Measurements from ENCODE around the gene TMEM212.
"Not testable (repeated sequence)": the region's sequence is repeated elsewhere in the genome, so short reads cannot be mapped to it uniquely, and the experiment has no call there.

TMEM212 gene

GRCh38 chr3:171813278-171813896, 29.8 kb upstream of the TMEM212 start:
- no peak for DNase-seq

GRCh38 chr3:171813897-171814460, 29.2 kb upstream of the TMEM212 start:
- no peak for DNase-seq

- DNase-seq = not testable (repeated sequence)
Observed at GRCh38 chr3:171814662-171815061, 28.5 kb upstream of the TMEM212 start.

GRCh38 chr3:171815973-171816595, 27.1 kb upstream of the TMEM212 start:
- DNase-seq = no peak

- no peak for DNase-seq
Observed at GRCh38 chr3:171817074-171817800, 25.9 kb upstream of the TMEM212 start.

- no peak for DNase-seq
Observed at GRCh38 chr3:171821044-171821443, 22.1 kb upstream of the TMEM212 start.

GRCh38 chr3:171821778-171822358, 21.3 kb upstream of the TMEM212 start:
- no peak for DNase-seq

GRCh38 chr3:171822431-171823106, 20.6 kb upstream of the TMEM212 start:
- no peak for DNase-seq

GRCh38 chr3:171824116-171824515, 19.0 kb upstream of the TMEM212 start:
- no peak for DNase-seq

- no peak for DNase-seq
Observed at GRCh38 chr3:171824824-171825221, 18.3 kb upstream of the TMEM212 start.

GRCh38 chr3:171825222-171825828, 17.8 kb upstream of the TMEM212 start:
- no peak for DNase-seq

- no peak for DNase-seq
Observed at GRCh38 chr3:171827385-171827784, 15.8 kb upstream of the TMEM212 start.

- no peak for DNase-seq
Observed at GRCh38 chr3:171827836-171828458, 15.2 kb upstream of the TMEM212 start.

GRCh38 chr3:171828902-171829770, 14.0 kb upstream of the TMEM212 start:
- no peak for DNase-seq

GRCh38 chr3:171829841-171830517, 13.2 kb upstream of the TMEM212 start:
- no peak for DNase-seq

- no peak for DNase-seq
Observed at GRCh38 chr3:171830518-171830875, 12.7 kb upstream of the TMEM212 start.

- DNase-seq = no peak
Observed at GRCh38 chr3:171831936-171832335, 11.2 kb upstream of the TMEM212 start.

- no peak for DNase-seq
Observed at GRCh38 chr3:171832989-171833388, 10.2 kb upstream of the TMEM212 start.

GRCh38 chr3:171833789-171834460, 9.2 kb upstream of the TMEM212 start:
- DNase-seq = no peak

GRCh38 chr3:171834461-171834801, 8.7 kb upstream of the TMEM212 start:
- no peak for DNase-seq

Measured in NCI-H1417 treated with DMSO at 0.1 percent for 48 hours (cell line).